ENCODE results near the gene SETD3. TPM values are rescaled to one million over a fixed set of nuclear protein-coding genes. Genes with fewer than 3 reads are reported as not detected.

SETD3 gene
- total and polyA plus RNA-seq, 2 of the 8 experiments (the other 6 are each of a cell fraction or from before 2014, with no cell fraction given) = 24.0 to 64.0 TPM

DNA sequence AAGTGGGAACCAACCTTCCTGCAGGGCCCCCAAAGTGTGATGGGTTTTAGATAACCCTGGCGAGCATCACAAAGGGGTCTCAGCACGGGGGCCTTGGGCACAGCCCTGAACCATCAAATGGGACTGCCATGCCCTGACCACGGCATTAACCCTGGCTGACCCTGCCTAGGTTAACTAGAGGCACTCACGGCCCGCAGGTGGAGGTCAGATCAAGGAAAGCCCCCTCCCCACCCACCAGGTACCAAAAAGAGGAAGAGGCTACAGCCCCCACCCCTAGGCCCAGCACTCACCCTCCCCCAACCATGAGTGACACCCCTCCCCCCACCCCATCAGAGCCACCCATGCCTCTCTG, 43.0 kb upstream of the SETD3 start:
- Histone ChIP-seq H2BK120ac (replicated peaks; ENCODE audit: low read depth, low read length) (no peak overlapping the region), H4K5ac (ENCODE audit: insufficient read length, low read depth, low read length) (no peak overlapping the region), H3K9me3 (ENCODE audit: insufficient read depth in 2 of 2, low read depth in 1 of 2, low read length in 1 of 2) (no peaks in the 10 kb centered on the region), H4K20me1 (replicated peaks in 1 of 2; ENCODE audit: control insufficient read depth in 1 of 2, insufficient read depth in 2 of 2, low read length in 2 of 2) (no peaks in the 10 kb centered on the region), H2AK5ac (ENCODE audit: low read depth, low read length) (0 out of 2 replicates have a peak overlapping the region, but pooled peaks have one; percentile 82), H3K36me3 (ENCODE audit: control insufficient read depth in 2 of 4, insufficient read depth in 4 of 4, low read length in 3 of 4) (no peaks in the 10 kb centered on the region; a peak in 1 of 8 replicates), H3K27me3 (replicated peaks in 1 of 4; ENCODE audit: control insufficient read depth in 3 of 4, extremely low read depth in 1 of 4, insufficient read depth in 3 of 4, low read length in 3 of 4) (no peaks in the 10 kb centered on the region), H2BK20ac (ENCODE audit: low read length) (no peak overlapping the region), H4K8ac (ENCODE audit: extremely low read depth, insufficient read depth, low read length) (no peak overlapping the region), H3K14ac (ENCODE audit: insufficient read length) (no peak overlapping the region), H3K79me1 (ENCODE audit: low read depth, low read length) (peaks cover 13% of the 10 kb centered on the region), H2BK15ac (ENCODE audit: low read length) (no peak overlapping the region), H4K91ac (replicated peaks; ENCODE audit: insufficient read length, low read length) (peak overlapping the region; percentile 76), H2BK12ac (ENCODE audit: low read depth, low read length) (0 out of 2 replicates have a peak overlapping the region, but pooled peaks have one; percentile 55), H3K27ac (ENCODE audit: low read depth, low read length) (peak overlapping the region; percentile 38; the same call in 1 of the 2 replicates), H3K4ac (replicated peaks; ENCODE audit: insufficient read length, low read depth, low read length) (no peak overlapping the region), H3K79me2 (ENCODE audit: control insufficient read depth in 1 of 2, insufficient read depth in 2 of 2, low read length in 2 of 2) (peaks cover 0 to 2% of the 10 kb centered on the region in 2 experiments; a peak in 1 of 4 replicates), H2AFZ (ENCODE audit: low read length) (no peak overlapping the region), H3K4me3 (ENCODE audit: extremely low read depth in 1 of 4, insufficient read depth in 2 of 4, low read depth in 3 of 4, low read length in 4 of 4) (0 out of 8 replicates have a peak overlapping the region, but pooled peaks of 1 of the 4 experiments have one; percentile 4), H2BK5ac (ENCODE audit: low read depth, low read length) (peak overlapping the region; percentile 66; the same call in 1 of the 2 replicates), H3K4me1 (replicated peaks in 1 of 4; ENCODE audit: control insufficient read depth in 3 of 4, insufficient read depth in 4 of 4, low read length in 3 of 4) (peaks cover 11 to 49% (median 37%) of the 10 kb centered on the region in 4 experiments), H3K23me2 (ENCODE audit: low read depth, low read length) (0 out of 2 replicates have a peak, but pooled peaks cover 2% of the 10 kb centered on the region), H3K18ac (ENCODE audit: extremely low read depth, low read length) (peak overlapping the region; percentile 93), H3K9ac (replicated peaks in 1 of 4; ENCODE audit: extremely low read depth in 1 of 4, low read depth in 3 of 4, low read length in 3 of 4) (no peak overlapping the region), H3K23ac (ENCODE audit: insufficient read length) (no peak overlapping the region), H3K56ac (replicated peaks; ENCODE audit: insufficient read length, low read depth, low read length) (no peak overlapping the region), H3K4me2 (ENCODE audit: insufficient read depth in 1 of 2, low read depth in 2 of 2, low read length in 2 of 2) (peak overlapping the region; percentile 30 to 37; a peak in 3 of 4 replicates)
- CTCF ChIA-PET (ENCODE audit: partially characterized antibody) = interaction anchor here (0.6 to 6.5 kb wide), 17 partner anchors 13 to 164 kb away, joined by 3 to 40 read pairs (median 5); no protein-coding TSS in a partner anchor
- no peak for DNase-seq (ENCODE audit: low read depth in 1 of 2, low spot score in 2 of 2)
- 80% methylated on average over 5 of the region's 5 CpGs; no CpG with 5 or more reads in 1 of the 2 experiments for WGBS, 2 experiments (ENCODE audit: extremely low coverage in 1 of 2, insufficient coverage in 1 of 2, insufficient read length in 1 of 2, insufficient replicate concordance in 2 of 2, low coverage in 1 of 2, low lambda C conversion rate in 2 of 2, missing lambda C conversion rate in 1 of 2)
- TF ChIP-seq SIX5 (IDR thresholded peaks at IDR 0.05; ENCODE audit: low read depth, low read length) (no peak), TEAD4 (IDR thresholded peaks at IDR 0.05; ENCODE audit: low read depth, low read length) (no peak), CBX5 (IDR thresholded peaks at IDR 0.05; ENCODE audit: low read depth, low read length) (no peak), TAF1 (IDR thresholded peaks at IDR 0.05; ENCODE audit: low read depth, low read length) (no peak), PHF8 (conservative IDR thresholded peaks at IDR 0.05; ENCODE audit: low read depth, low read length) (no peak), NANOG (IDR thresholded peaks at IDR 0.05; ENCODE audit: insufficient read depth, low read depth, low read length, poor library complexity, severe bottlenecking) (no peak), SIRT6 (IDR thresholded peaks at IDR 0.05; ENCODE audit: low read length) (no peak), CHD1 (IDR thresholded peaks at IDR 0.05; ENCODE audit: low read depth, low read length) (no peak)
- POLR2A ChIA-PET (ENCODE audit: partially characterized antibody) = interaction anchor here (1.0 to 1.4 kb wide), 3 partner anchors 9 to 109 kb away, joined by 3 to 5 read pairs (median 3); partner anchors contain the start of genes CCNK and SETD3
- no peak for FAIRE-seq

Measured in H1 (cell line).